Activated B cell treated with CpG ODN at 0.5 μM for 24 hours (primary cell): Measurements from ENCODE around the gene COA6. TPM values are rescaled to one million over a fixed set of nuclear protein-coding genes. Genes with fewer than 3 reads are reported as not detected.
A peak's percentile ranks its signal among the peaks of the same experiment; 100 is the strongest.

ENCODE experiments used
- ATAC-seq: fragments of 200-7000 bp; cut with Tn5 transposase; one replicate; pipeline ENCODE4 v1.10.0; 2021; ENCODE audit warnings: low read depth, mild to moderate bottlenecking, moderate library complexity
- CTCF ChIA-PET: fragments of 350-600 bp; sonication (Branson Sonifier 250); formaldehyde crosslinking; loops from one replicate; lab custom pipeline; 2021; ENCODE audit warnings: antibody characterized with exemption; lab: Charles Lee
- POLR2A ChIA-PET: fragments of 350-600 bp; sonication (Branson Sonifier 250); formaldehyde crosslinking; loops from one replicate; lab custom pipeline; 2021; ENCODE audit warnings: antibody characterized with exemption; lab: Charles Lee
- DNase-seq: peaks from one replicate; pipeline ENCODE4 v3.0.0; 2022
- H3K27ac Mint-ChIP-seq: one replicate; pipeline ENCODE4 v1.8.0; 2020; ENCODE audit warnings: mixed read lengths
- H3K27me3 Mint-ChIP-seq: one replicate; pipeline ENCODE4 v1.8.0; 2021; ENCODE audit warnings: mixed read lengths
- H3K36me3 Mint-ChIP-seq: one replicate; pipeline ENCODE4 v1.8.0; 2021; ENCODE audit warnings: low read depth, mixed read lengths
- H3K4me1 Mint-ChIP-seq: one replicate; pipeline ENCODE4 v1.8.0; 2021; ENCODE audit warnings: mixed read lengths
- H3K4me3 Mint-ChIP-seq: one replicate; pipeline ENCODE4 v1.8.0; 2020; ENCODE audit warnings: mild to moderate bottlenecking, mixed read lengths
- H3K9me3 Mint-ChIP-seq: one replicate; pipeline ENCODE4 v1.8.0; 2020; ENCODE audit warnings: mixed read lengths
- intact Hi-C: fragments of 100-400 bp; cut with micrococcal nuclease; formaldehyde crosslinking; loops from one replicate; pipeline ENCODE4 v1.15.1; 2024
- total RNA-seq: library from RNA; stranded (reverse); gene quantifications from 2 replicates; pipeline ENCODE4 v1.2.3, GENCODE V29; 2022
- TF ChIP-seq, protein P1 (sequence below): fragments of 200-600 bp; IDR thresholded peaks from one replicate; pipeline ENCODE4 v1.8.0; 2022; ENCODE audit warnings: antibody characterized with exemption, mild to moderate bottlenecking

Gene COA6, protein sequence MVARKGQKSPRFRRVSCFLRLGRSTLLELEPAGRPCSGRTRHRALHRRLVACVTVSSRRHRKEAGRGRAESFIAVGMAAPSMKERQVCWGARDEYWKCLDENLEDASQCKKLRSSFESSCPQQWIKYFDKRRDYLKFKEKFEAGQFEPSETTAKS
- 20.7 and 24.0 TPM in 2 replicates for total RNA-seq

DNA sequence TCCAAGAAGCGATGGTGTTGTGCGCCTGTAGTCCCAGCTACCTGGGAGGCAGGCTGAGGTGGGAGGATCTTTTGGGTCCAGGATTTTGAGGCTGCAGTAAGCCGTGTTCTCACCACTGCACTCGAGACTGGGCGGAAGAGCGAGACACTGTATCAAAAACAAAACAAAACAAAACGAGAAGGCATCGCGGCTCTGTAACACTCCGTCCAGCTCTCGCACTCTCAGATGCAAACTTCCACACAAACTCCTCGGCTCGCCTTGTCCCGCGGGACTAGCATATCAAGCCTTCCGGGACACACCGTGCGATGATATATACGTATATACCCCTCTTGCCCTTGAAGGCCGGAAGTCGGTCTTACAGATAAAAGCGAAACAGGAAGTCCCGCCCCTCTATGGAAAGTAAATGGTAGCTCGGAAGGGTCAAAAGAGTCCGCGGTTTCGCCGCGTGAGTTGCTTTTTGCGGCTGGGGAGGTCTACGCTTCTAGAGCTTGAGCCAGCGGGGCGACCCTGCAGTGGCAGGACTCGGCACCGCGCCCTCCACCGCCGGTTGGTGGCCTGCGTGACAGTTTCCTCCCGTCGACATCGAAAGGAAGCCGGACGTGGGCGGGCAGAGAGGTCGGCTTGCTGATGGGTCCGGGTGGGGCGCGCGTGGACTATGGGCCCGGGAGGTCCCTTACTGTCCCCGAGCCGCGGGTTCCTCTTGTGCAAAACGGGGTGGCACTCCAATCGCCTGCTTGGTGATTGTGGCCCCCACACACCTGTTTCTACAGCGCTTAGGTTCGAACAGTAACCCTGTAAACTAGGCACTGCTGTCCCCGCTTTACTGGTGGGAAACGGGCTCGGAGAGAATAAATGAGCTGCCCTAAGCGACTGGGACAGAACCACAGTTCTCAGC is at the start of gene COA6:
COA6 (plus strand) TSS at position 393 of the 895 bp plus-strand sequence; CDS start at position 404, 11 bp downstream.
- Mint-ChIP-seq H3K9me3 (no peaks in the 10 kb centered on the region), H3K4me1 (peaks cover 30% of the 10 kb centered on the region), H3K36me3 (peaks cover 35% of the 10 kb centered on the region), H3K27ac (peak within 1 kb of the TSS; percentile 99), H3K27me3 (no peaks in the 10 kb centered on the region), H3K4me3 (peak within 1 kb of the TSS; percentile 99)
- intact Hi-C loops, result loop anchor here (1.0 to 10.0 kb wide), 12 partner anchors 17 to 1909 kb away; partner anchors contain the start of genes ARID4B, B3GALNT2, ERO1B and GGPS1
- TF ChIP-seq, protein P1, sequence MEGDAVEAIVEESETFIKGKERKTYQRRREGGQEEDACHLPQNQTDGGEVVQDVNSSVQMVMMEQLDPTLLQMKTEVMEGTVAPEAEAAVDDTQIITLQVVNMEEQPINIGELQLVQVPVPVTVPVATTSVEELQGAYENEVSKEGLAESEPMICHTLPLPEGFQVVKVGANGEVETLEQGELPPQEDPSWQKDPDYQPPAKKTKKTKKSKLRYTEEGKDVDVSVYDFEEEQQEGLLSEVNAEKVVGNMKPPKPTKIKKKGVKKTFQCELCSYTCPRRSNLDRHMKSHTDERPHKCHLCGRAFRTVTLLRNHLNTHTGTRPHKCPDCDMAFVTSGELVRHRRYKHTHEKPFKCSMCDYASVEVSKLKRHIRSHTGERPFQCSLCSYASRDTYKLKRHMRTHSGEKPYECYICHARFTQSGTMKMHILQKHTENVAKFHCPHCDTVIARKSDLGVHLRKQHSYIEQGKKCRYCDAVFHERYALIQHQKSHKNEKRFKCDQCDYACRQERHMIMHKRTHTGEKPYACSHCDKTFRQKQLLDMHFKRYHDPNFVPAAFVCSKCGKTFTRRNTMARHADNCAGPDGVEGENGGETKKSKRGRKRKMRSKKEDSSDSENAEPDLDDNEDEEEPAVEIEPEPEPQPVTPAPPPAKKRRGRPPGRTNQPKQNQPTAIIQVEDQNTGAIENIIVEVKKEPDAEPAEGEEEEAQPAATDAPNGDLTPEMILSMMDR, result no peak
- DNase-seq, result peak; percentile 88
- POLR2A ChIA-PET, result interaction anchor here (0.5 to 2.7 kb wide), 17 partner anchors 10 to 1078 kb away, joined by 3 to 22 read pairs (median 5); partner anchors contain the start of genes ARID4B, RBM34, TARBP1 and TOMM20
- peak; percentile 86 for ATAC-seq
- CTCF ChIA-PET, result interaction anchor here (0.9 to 1.9 kb wide), 2 partner anchors 47 to 63 kb away, joined by 4 to 7 read pairs; no protein-coding TSS in a partner anchor

DNA sequence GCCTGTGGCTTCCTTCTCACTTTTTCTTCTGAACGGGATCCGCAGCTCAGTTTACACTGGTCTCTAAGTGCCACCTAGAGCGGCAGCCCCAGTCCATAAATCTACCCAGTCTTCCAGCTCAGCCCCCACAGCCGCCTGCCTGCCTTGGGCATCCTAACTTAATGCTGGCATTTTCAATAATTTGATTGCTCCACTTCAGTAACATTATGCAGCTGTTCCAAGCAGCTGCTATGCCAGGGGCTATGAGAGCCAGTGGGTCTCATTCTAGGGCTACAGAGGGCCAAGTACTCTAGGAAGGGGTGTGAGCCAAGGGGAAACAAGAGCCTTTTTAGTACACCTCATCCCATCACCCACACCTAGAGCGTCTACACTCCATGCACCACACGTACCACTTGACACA is 48.4 kb upstream of the COA6 start:
- no peak overlapping the region for H3K27ac Mint-ChIP-seq
- H3K4me3 Mint-ChIP-seq, result no peak overlapping the region
- ATAC-seq (no peak), DNase-seq (no peak)
- TF ChIP-seq, protein P1, result no peak
- H3K9me3 Mint-ChIP-seq, result no peaks in the 10 kb centered on the region
- peaks cover 27% of the 10 kb centered on the region for H3K4me1 Mint-ChIP-seq
- POLR2A ChIA-PET, result no interaction called here
- CTCF ChIA-PET, result interaction anchor here (1.7 kb wide), 1 partner anchor 47 kb away, joined by 5 read pairs; no protein-coding TSS in a partner anchor
- no peaks in the 10 kb centered on the region for H3K36me3 Mint-ChIP-seq
- intact Hi-C loops, result loop anchor here (5.0 kb wide), 1 partner anchor 152 kb away; the partner anchor contains the start of gene TARBP1
- peaks cover 18% of the 10 kb centered on the region for H3K27me3 Mint-ChIP-seq

DNA sequence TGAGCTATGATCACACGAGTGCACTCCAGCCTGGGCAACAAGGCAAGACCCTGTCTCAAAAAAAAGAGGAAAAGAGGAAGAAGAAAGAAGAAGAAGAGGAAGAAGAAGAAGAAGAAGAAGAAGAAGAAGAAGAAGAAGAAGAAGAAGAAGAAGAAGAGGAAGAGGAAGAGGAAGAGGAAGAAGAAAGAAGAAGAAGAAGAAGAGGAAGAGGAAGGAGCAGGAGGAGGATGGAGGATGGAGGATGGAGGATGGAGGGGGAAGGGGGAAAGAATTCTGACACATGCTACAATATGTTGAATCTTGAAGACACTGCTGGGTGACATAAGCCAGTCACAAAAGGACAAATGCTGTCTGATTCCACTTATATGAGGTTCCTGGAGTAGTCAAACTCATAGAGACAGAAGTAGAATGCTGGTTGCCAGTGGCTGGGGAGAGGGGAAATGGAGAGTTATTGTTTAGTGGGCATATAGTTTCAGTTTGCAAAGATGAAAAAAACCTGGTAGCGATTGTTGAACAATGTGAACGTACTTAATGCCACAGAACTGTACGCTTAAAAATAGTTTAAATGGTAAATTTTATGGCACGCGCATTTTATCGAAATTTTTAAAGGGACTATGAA is 47.3 kb upstream of the COA6 start:
- H3K36me3 Mint-ChIP-seq, result no peaks in the 10 kb centered on the region
- DNase-seq, result no peak
- POLR2A ChIA-PET, result interaction anchor here (2.2 kb wide), 1 partner anchor 48 kb away, joined by 21 read pairs; the partner anchor contains the start of gene COA6

DNA sequence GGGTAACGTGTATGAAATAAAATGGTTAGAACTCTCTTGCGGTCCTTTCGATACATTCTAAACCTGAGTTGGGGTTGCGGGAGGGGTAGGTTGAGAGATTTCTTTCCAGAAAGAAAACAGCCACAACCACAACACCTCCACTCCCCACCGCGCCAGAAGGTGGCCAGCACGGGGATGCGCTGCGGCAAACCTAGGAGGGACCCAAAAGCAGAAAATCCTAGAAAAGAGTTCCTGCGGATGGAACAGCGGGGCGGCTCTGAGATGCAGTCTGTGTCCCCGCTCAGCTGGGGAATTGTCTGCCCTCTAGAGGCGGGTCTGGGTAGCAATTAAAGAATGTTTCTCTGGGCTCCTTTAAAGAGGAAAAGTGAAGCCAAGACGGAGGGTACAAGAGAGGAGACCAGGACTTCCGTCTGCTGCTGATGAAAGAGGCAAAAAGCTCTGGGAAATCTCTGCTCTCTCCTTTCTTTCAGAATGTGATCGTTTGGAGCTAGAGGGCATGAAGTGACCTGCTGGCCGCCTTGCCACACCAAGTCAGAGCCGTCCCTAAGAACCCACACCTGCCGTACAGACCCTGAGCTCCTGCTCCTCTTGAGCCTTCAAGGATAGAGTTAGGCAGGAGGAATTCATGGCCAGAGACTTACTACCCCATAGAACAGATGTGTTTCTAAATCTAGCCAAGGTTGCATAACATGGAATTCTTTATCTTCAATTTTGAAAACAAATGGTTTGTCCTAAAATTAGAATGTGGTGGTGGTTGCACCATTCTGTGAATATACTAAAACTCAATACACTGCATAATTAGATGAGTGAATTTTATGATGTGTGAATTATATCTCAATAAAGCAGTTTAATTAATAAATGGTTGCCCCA is 46.5 kb upstream of the COA6 start:
- CTCF ChIA-PET, result interaction anchor here (1.1 to 2.0 kb wide), 4 partner anchors 10 to 47 kb away, joined by 5 to 9 read pairs (median 6); partner anchors contain the start of gene COA6
- peaks cover 13% of the 10 kb centered on the region for H3K27me3 Mint-ChIP-seq
- H3K27ac Mint-ChIP-seq, result peak overlapping the region; percentile 47

More for the DNA sequence above, 47.3 kb upstream of the COA6 start:
- Mint-ChIP-seq H3K27ac (peak overlapping the region; percentile 47), H3K4me3 (peak overlapping the region; percentile 86), H3K4me1 (peaks cover 37% of the 10 kb centered on the region), H3K27me3 (peaks cover 13% of the 10 kb centered on the region), H3K9me3 (no peaks in the 10 kb centered on the region)
- peak; percentile 15 for ATAC-seq
- CTCF ChIA-PET, result interaction anchor here (1.1 to 2.0 kb wide), 4 partner anchors 11 to 48 kb away, joined by 5 to 9 read pairs (median 6); partner anchors contain the start of gene COA6
- TF ChIP-seq, protein P1, result no peak
- intact Hi-C loops, result loop anchor here (1.0 to 5.0 kb wide), 3 partner anchors 47 to 172 kb away; partner anchors contain the start of genes COA6 and TARBP1

More for the DNA sequence above, 46.5 kb upstream of the COA6 start:
- ATAC-seq, result peak; percentile 79
- Mint-ChIP-seq H3K9me3 (no peaks in the 10 kb centered on the region), H3K4me3 (peak overlapping the region; percentile 86), H3K4me1 (peaks cover 39% of the 10 kb centered on the region), H3K36me3 (no peaks in the 10 kb centered on the region)
- intact Hi-C loops, result loop anchor here (1.0 to 5.0 kb wide), 3 partner anchors 47 to 172 kb away; partner anchors contain the start of genes COA6 and TARBP1
- POLR2A ChIA-PET, result interaction anchor here (0.7 to 2.2 kb wide), 2 partner anchors 45 to 47 kb away, joined by 3 to 21 read pairs; partner anchors contain the start of gene COA6
- TF ChIP-seq, protein P1, result peak; percentile 34
- peak; percentile 35 for DNase-seq
